CD14-positive monocyte (primary cell): Measurements from ENCODE around the gene EMD. TPM values are rescaled to one million over a fixed set of nuclear protein-coding genes. Genes with fewer than 3 reads are reported as not detected.
A peak's percentile ranks its signal among the peaks of the same experiment; 100 is the strongest.

Experiments
- DNase-seq, 3 donors: peaks; one replicate each; pipeline ENCODE4 v3.0.0-alpha.2; 2011 to 2022
- H2AFZ ChIP-seq: 2 replicates; pipeline ENCODE4 v1.6.0; 2012; ENCODE audit warnings: mild to moderate bottlenecking, low read depth, low read length, inconsistent platforms; ENCODE audit not compliant: insufficient read depth, poor library complexity, severe bottlenecking
- H3K27ac ChIP-seq, 2 donors: 1 replicate in 1 of 2; 2 replicates in 1 of 2; pipeline ENCODE4 v1.5.1; 2012 to 2013; ENCODE audit warnings: low read length in 2 of 2, control low read depth in 1 of 2, inconsistent platforms in 1 of 2, low read depth in 1 of 2, mild to moderate bottlenecking in 1 of 2
- H3K27me3 ChIP-seq, 2 donors: one replicate each; pipeline versions ENCODE4 v1.6.0 to v1.6.1; 2011 to 2013; ENCODE audit warnings: low read length in 2 of 2; ENCODE audit not compliant: control insufficient read depth in 2 of 2, insufficient read depth in 2 of 2
- H3K36me3 ChIP-seq, 2 donors: replicated peaks in 1 of 2; 1 replicate in 1 of 2; 2 replicates in 1 of 2; pipeline versions ENCODE4 v1.5.1 to v1.6.1; 2012 to 2013; ENCODE audit warnings: low read length in 2 of 2, control low read depth in 1 of 2, inconsistent platforms in 1 of 2, mild to moderate bottlenecking in 1 of 2; ENCODE audit not compliant: insufficient read depth in 2 of 2, control insufficient read depth in 1 of 2
- H3K4me1 ChIP-seq, 2 donors: 1 replicate in 1 of 2; 2 replicates in 1 of 2; pipeline versions ENCODE4 v1.5.1 to v1.6.1; 2012 to 2013; ENCODE audit warnings: low read length in 2 of 2, control low read depth in 1 of 2, inconsistent platforms in 1 of 2, mild to moderate bottlenecking in 1 of 2, moderate library complexity in 1 of 2; ENCODE audit not compliant: insufficient read depth in 2 of 2, control insufficient read depth in 1 of 2
- H3K4me2 ChIP-seq: replicated peaks from 2 replicates; pipeline ENCODE3; 2012; ENCODE audit warnings: low read length, moderate library complexity, mild to moderate bottlenecking; ENCODE audit not compliant: poor library complexity, severe bottlenecking; ENCODE audit errors: extremely low read depth
- H3K4me3 ChIP-seq, 3 experiments: fragments of 200-600 bp in 1 of 3; sonication (generic) in 1 of 3; replicated peaks in 1 of 3; 1 replicate in 2 of 3; 2 replicates in 1 of 3; pipeline ENCODE4 v1.5.1; 2011 to 2013; ENCODE audit warnings: low read length in 3 of 3, mild to moderate bottlenecking in 3 of 3, control low read depth in 2 of 3, low read depth in 2 of 3, inconsistent platforms in 1 of 3, moderate library complexity in 1 of 3
- H3K79me2 ChIP-seq: 2 replicates; pipeline ENCODE4 v1.6.0; 2012; ENCODE audit warnings: mild to moderate bottlenecking, control low read depth, inconsistent platforms, low read length, moderate library complexity; ENCODE audit not compliant: insufficient read depth
- H3K9ac ChIP-seq: 2 replicates; pipeline ENCODE4 v1.6.0; 2017; ENCODE audit warnings: low read length, mild to moderate bottlenecking; ENCODE audit not compliant: insufficient read depth, poor library complexity, severe bottlenecking
- H3K9me3 ChIP-seq, 2 donors: replicated peaks in 1 of 2; 1 replicate in 1 of 2; 2 replicates in 1 of 2; pipeline versions ENCODE4 v1.5.1 to v1.6.1; 2012 to 2013; ENCODE audit warnings: low read length in 2 of 2, control low read depth in 1 of 2; ENCODE audit not compliant: control insufficient read depth in 1 of 2, insufficient read depth in 1 of 2
- H4K20me1 ChIP-seq: 2 replicates; pipeline ENCODE4 v1.6.0; 2012; ENCODE audit warnings: mild to moderate bottlenecking, low read length, control low read depth, moderate library complexity; ENCODE audit not compliant: insufficient read depth
- H3K27ac Mint-ChIP-seq, 7 donors: one replicate each; pipeline ENCODE4 v1.8.0; 2020; ENCODE audit warnings: mild to moderate bottlenecking in 7 of 7, mixed read lengths in 7 of 7, moderate library complexity in 6 of 7, inconsistent platforms in 2 of 7
- H3K27me3 Mint-ChIP-seq, 3 donors: one replicate each; pipeline ENCODE4 v1.8.0; 2021 to 2022; ENCODE audit warnings: low read depth in 3 of 3, mild to moderate bottlenecking in 3 of 3, mixed read lengths in 3 of 3, moderate library complexity in 3 of 3, inconsistent platforms in 1 of 3
- H3K36me3 Mint-ChIP-seq, 2 donors: one replicate each; pipeline ENCODE4 v1.8.0; 2020; ENCODE audit warnings: mixed read lengths in 2 of 2, inconsistent platforms in 1 of 2, mild to moderate bottlenecking in 1 of 2
- H3K4me1 Mint-ChIP-seq: one replicate; pipeline ENCODE4 v1.8.0; 2020; ENCODE audit warnings: mild to moderate bottlenecking, mixed read lengths
- H3K4me3 Mint-ChIP-seq, 2 donors: one replicate each; pipeline ENCODE4 v1.8.0; 2020; ENCODE audit warnings: mild to moderate bottlenecking in 2 of 2, mixed read lengths in 2 of 2, moderate library complexity in 1 of 2
- H3K9me3 Mint-ChIP-seq, 7 donors: one replicate each; pipeline ENCODE4 v1.8.0; 2020 to 2022; ENCODE audit warnings: mixed read lengths in 7 of 7, mild to moderate bottlenecking in 6 of 7, moderate library complexity in 6 of 7, inconsistent platforms in 2 of 7
- CTCF ChIP-seq: fragments of 200-600 bp; IDR thresholded peaks from one replicate; pipeline ENCODE4 v1.8.0; 2022; ENCODE audit warnings: antibody characterized with exemption, mild to moderate bottlenecking
- WGBS: methylation state at CpG from one replicate; pipeline ENCODE4 v1.1.5; 2013; ENCODE audit warnings: missing lambda C conversion rate; ENCODE audit not compliant: insufficient coverage; 5-methylcytosine and 5-hydroxymethylcytosine counted together
- intact Hi-C, 2 donors: fragments of 100-400 bp; cut with micrococcal nuclease; formaldehyde crosslinking; loops; one replicate each; pipeline versions ENCODE4 v1.15.0 to v1.15.1; 2023
- polyA plus RNA-seq, 3 donors: library from polyadenylated mRNA; depleted of rRNA in 1 of 3; unstranded in 2 of 3; stranded (reverse) in 1 of 3; fragments of 300-500 nt in 2 of 3; fragments of >200 nt in 1 of 3; fragmentation: Illumina TruSeq in 2 of 3; gene quantifications; 1 replicate in 2 of 3; 2 replicates in 1 of 3; pipeline ENCODE4 v1.2.3, GENCODE V29; 2012 to 2021

The EMD gene
- polyA plus RNA-seq, 3 donors = 14.0 to 126 (median 17.6) TPM

DNA sequence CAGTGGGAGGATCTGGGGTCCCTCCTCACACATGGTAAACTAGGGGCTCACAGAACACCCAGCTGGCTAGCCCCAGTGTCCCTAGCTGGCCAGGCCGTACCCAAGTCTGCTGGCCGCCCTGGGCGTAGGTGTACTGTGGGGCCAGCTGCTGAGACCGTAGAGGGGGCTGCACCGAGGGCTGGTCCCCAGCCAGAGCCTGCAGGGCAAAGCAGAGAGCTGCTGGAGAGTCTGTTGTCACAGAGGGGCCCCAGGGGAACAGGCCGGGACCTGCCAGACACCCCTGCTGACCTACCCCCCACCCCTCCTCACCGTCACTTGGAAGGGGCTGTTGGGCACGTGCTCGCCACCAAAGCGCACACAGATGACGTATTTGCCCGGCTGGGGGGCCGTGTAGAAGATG is 24.6 kb upstream of the EMD start:
- intact Hi-C loops = no loop called here
- H3K4me2 ChIP-seq = no peak overlapping the region
- no peak for TF ChIP-seq CTCF
- H3K9me3 ChIP-seq = no peaks in the 10 kb centered on the region
- peaks cover 57 to 88% of the 10 kb centered on the region in 2 donors for H3K36me3 Mint-ChIP-seq
- H3K36me3 ChIP-seq = peaks cover 100% of the 10 kb centered on the region in 2 donors
- H3K27ac Mint-ChIP-seq = peak overlapping the region in 3 of 7 donors; percentile 11 to 40 (median 20)
- peaks cover 47% of the 10 kb centered on the region for H3K79me2 ChIP-seq
- H4K20me1 ChIP-seq = peaks cover 100% of the 10 kb centered on the region
- H3K27me3 ChIP-seq = no peaks in the 10 kb centered on the region
- no peak overlapping the region for H3K4me3 ChIP-seq
- H3K4me1 Mint-ChIP-seq = peaks cover 4% of the 10 kb centered on the region
- peak overlapping the region in 1 of 2 donors; percentile 16 for H3K27ac ChIP-seq
- H3K9ac ChIP-seq = no peak overlapping the region
- DNase-seq = no peak
- 90% methylated on average over 2 of the region's 13 CpGs for WGBS
- H2AFZ ChIP-seq = no peak overlapping the region
- no peaks in the 10 kb centered on the region for H3K9me3 Mint-ChIP-seq
- peaks cover 0 to 2% (median 0%) of the 10 kb centered on the region in 3 donors for H3K27me3 Mint-ChIP-seq
- H3K4me3 Mint-ChIP-seq = no peak overlapping the region
- H3K4me1 ChIP-seq = peaks cover 11 to 25% of the 10 kb centered on the region in 2 donors

GRCh38 chrX:154355094-154355775 is 23.9 kb upstream of the EMD start:
- 80% methylated on average over 5 of the region's 30 CpGs for WGBS
- peaks cover 100% of the 10 kb centered on the region in 2 donors for H3K36me3 ChIP-seq
- no peak overlapping the region for H3K4me3 ChIP-seq
- no peak overlapping the region for H3K4me2 ChIP-seq
- H3K9me3 ChIP-seq = no peaks in the 10 kb centered on the region
- H3K27me3 Mint-ChIP-seq = peaks cover 0 to 2% (median 0%) of the 10 kb centered on the region in 3 donors
- H2AFZ ChIP-seq = no peak overlapping the region
- H3K27ac ChIP-seq = no peak overlapping the region
- intact Hi-C loops = no loop called here
- no peak overlapping the region for H3K4me3 Mint-ChIP-seq
- peak overlapping the region in 1 of 7 donors; percentile 37 for H3K27ac Mint-ChIP-seq
- H3K27me3 ChIP-seq = no peaks in the 10 kb centered on the region
- H3K9ac ChIP-seq = no peak overlapping the region
- no peaks in the 10 kb centered on the region for H3K9me3 Mint-ChIP-seq
- H3K36me3 Mint-ChIP-seq = peaks cover 55 to 88% of the 10 kb centered on the region in 2 donors
- H3K4me1 Mint-ChIP-seq = peaks cover under 1% of the 10 kb centered on the region
- peaks cover 54% of the 10 kb centered on the region for H3K79me2 ChIP-seq
- H4K20me1 ChIP-seq = peaks cover 100% of the 10 kb centered on the region
- H3K4me1 ChIP-seq = peaks cover 10 to 18% of the 10 kb centered on the region in 2 donors
- no peak for TF ChIP-seq CTCF
- no peak for DNase-seq
